ENCODE results near the gene CDK15. TPM values are rescaled to one million over a fixed set of nuclear protein-coding genes. Genes with fewer than 3 reads are reported as not detected.

Gene CDK15
- total RNA-seq, 1 donor from 2014 or later, result 0.21 TPM

GRCh38 chr2:201866643-201867473, 60.5 kb downstream of the CDK15 start:
- H3K27me3 Mint-ChIP-seq (ENCODE audit: insufficient read depth, low read depth), result peaks cover 11% of the 10 kb centered on the region
- H3F3A ChIP-seq (ENCODE audit: low read depth), result peaks cover 24% of the 10 kb centered on the region
- no peak overlapping the region for H3K9ac ChIP-seq
- no peaks in the 10 kb centered on the region for H3K27me3 ChIP-seq
- H3K27ac ChIP-seq, result no peak overlapping the region
- H3K4me3 Mint-ChIP-seq, result no peak overlapping the region
- H2AFZ ChIP-seq (replicated peaks), result no peak overlapping the region
- peaks cover 32% of the 10 kb centered on the region for H3K4me1 Mint-ChIP-seq
- no peaks in the 10 kb centered on the region for H3K79me2 ChIP-seq (ENCODE audit: low read depth)
- no peaks in the 10 kb centered on the region for H3K9me3 ChIP-seq (ENCODE audit: low read depth)
- H3K4me1 ChIP-seq, result peaks cover 33% of the 10 kb centered on the region
- H3K4me2 ChIP-seq, result no peak overlapping the region
- no peaks in the 10 kb centered on the region for H3K9me3 Mint-ChIP-seq
- DNase-seq (ENCODE audit: low spot score), result no peak
- TF ChIP-seq CTCF (IDR thresholded peaks at IDR 0.05), result no peak
- no peak for TF ChIP-seq EZH2 (IDR thresholded peaks at IDR 0.05)
- no peak for TF ChIP-seq EZH2phosphoT487 (IDR thresholded peaks at IDR 0.05)
- no peaks in the 10 kb centered on the region for H3K36me3 ChIP-seq
- no peak overlapping the region for H3K27ac Mint-ChIP-seq
- H3K4me3 ChIP-seq, result no peak overlapping the region
- no peaks in the 10 kb centered on the region for H4K20me1 ChIP-seq (ENCODE audit: low read depth)
- H3K36me3 Mint-ChIP-seq, result no peaks in the 10 kb centered on the region

GRCh38 chr2:201871471-201871870, 65.1 kb downstream of the CDK15 start:
- Mint-ChIP-seq H3K9me3 (no peaks in the 10 kb centered on the region), H3K27ac (no peak overlapping the region)
- H3K4me1 ChIP-seq, result peaks cover 43% of the 10 kb centered on the region

GRCh38 chr2:201872591-201872990, 66.3 kb downstream of the CDK15 start:
- H3K27ac Mint-ChIP-seq, result no peak overlapping the region
- Histone ChIP-seq H3K4me1 (peaks cover 35% of the 10 kb centered on the region), H3K9ac (no peak overlapping the region), H4K20me1 (ENCODE audit: low read depth) (no peaks in the 10 kb centered on the region), H3K4me3 (peak overlapping the region; percentile 22), H2AFZ (replicated peaks) (no peak overlapping the region), H3K27ac (peak overlapping the region; percentile 73), H3F3A (ENCODE audit: low read depth) (peaks cover 27% of the 10 kb centered on the region), H3K36me3 (no peaks in the 10 kb centered on the region), H3K4me2 (peak overlapping the region; percentile 70), H3K9me3 (ENCODE audit: low read depth) (no peaks in the 10 kb centered on the region), H3K27me3 (no peaks in the 10 kb centered on the region), H3K79me2 (ENCODE audit: low read depth) (no peaks in the 10 kb centered on the region)
- TF ChIP-seq CTCF (IDR thresholded peaks at IDR 0.05), result no peak
- TF ChIP-seq EZH2 (IDR thresholded peaks at IDR 0.05), result no peak
- peak; percentile 90 for TF ChIP-seq EZH2phosphoT487 (IDR thresholded peaks at IDR 0.05)
- peak; percentile 85 for DNase-seq (ENCODE audit: low spot score)
- no peaks in the 10 kb centered on the region for H3K36me3 Mint-ChIP-seq
- H3K4me3 Mint-ChIP-seq, result peak overlapping the region; percentile 4
- peaks cover 10% of the 10 kb centered on the region for H3K27me3 Mint-ChIP-seq (ENCODE audit: insufficient read depth, low read depth)
- peaks cover 23% of the 10 kb centered on the region for H3K4me1 Mint-ChIP-seq
- H3K9me3 Mint-ChIP-seq, result no peaks in the 10 kb centered on the region

More at GRCh38 chr2:201871471-201871870, 65.1 kb downstream of the CDK15 start:
- DNase-seq (ENCODE audit: low spot score), result no peak
- Histone ChIP-seq H2AFZ (replicated peaks) (no peak overlapping the region), H3K9me3 (ENCODE audit: low read depth) (no peaks in the 10 kb centered on the region), H4K20me1 (ENCODE audit: low read depth) (no peaks in the 10 kb centered on the region), H3K79me2 (ENCODE audit: low read depth) (no peaks in the 10 kb centered on the region), H3K4me2 (peak overlapping the region; percentile 70), H3K27me3 (no peaks in the 10 kb centered on the region), H3F3A (ENCODE audit: low read depth) (peaks cover 32% of the 10 kb centered on the region), H3K36me3 (no peaks in the 10 kb centered on the region), H3K27ac (no peak overlapping the region), H3K4me3 (no peak overlapping the region), H3K9ac (no peak overlapping the region)
- Mint-ChIP-seq H3K4me3 (no peak overlapping the region), H3K4me1 (peaks cover 31% of the 10 kb centered on the region), H3K36me3 (no peaks in the 10 kb centered on the region), H3K27me3 (ENCODE audit: insufficient read depth, low read depth) (peaks cover 10% of the 10 kb centered on the region)
- no peak for TF ChIP-seq CTCF (IDR thresholded peaks at IDR 0.05)
- TF ChIP-seq EZH2 (IDR thresholded peaks at IDR 0.05), result no peak
- TF ChIP-seq EZH2phosphoT487 (IDR thresholded peaks at IDR 0.05), result no peak

All from neural progenitor cell (in vitro differentiated cells).